WERI-Rb-1 (cell line): Measurements from ENCODE around the gene TMEM132D.

Source experiments
- DNase-seq: peaks from one replicate; pipeline ENCODE4 v3.0.0-alpha.2; 2020
- H3K27ac ChIP-seq: fragments of 250-450 bp; sonication (Bioruptor Pico); 2 replicates; pipeline ENCODE4 v1.5.1; 2020; ENCODE audit warnings: mild to moderate bottlenecking, moderate library complexity
- H3K27me3 ChIP-seq: fragments of 250-450 bp; sonication (Bioruptor Pico); 2 replicates; pipeline ENCODE4 v1.5.1; 2021; ENCODE audit warnings: mild to moderate bottlenecking, low read depth, moderate library complexity; ENCODE audit not compliant: insufficient read depth, severe bottlenecking
- H3K36me3 ChIP-seq: fragments of 250-450 bp; sonication (Bioruptor Pico); 2 replicates; pipeline ENCODE4 v1.5.1; 2020; ENCODE audit warnings: mild to moderate bottlenecking, moderate library complexity
- H3K4me3 ChIP-seq: 2 replicates; pipeline ENCODE4 v1.5.1; 2011; ENCODE audit warnings: low read depth, mild to moderate bottlenecking, control low read depth, low read length
- H3K9me3 ChIP-seq: fragments of 250-450 bp; sonication (Bioruptor Pico); 2 replicates; pipeline ENCODE4 v1.5.1; 2021; ENCODE audit warnings: mild to moderate bottlenecking, moderate library complexity; ENCODE audit not compliant: severe bottlenecking
- CTCF ChIP-seq: IDR thresholded peaks from 2 replicates; pipeline ENCODE4 v1.5.1; 2011; ENCODE audit warnings: low read depth, mild to moderate bottlenecking, control low read depth, inconsistent platforms, low read length

TMEM132D gene

DNA sequence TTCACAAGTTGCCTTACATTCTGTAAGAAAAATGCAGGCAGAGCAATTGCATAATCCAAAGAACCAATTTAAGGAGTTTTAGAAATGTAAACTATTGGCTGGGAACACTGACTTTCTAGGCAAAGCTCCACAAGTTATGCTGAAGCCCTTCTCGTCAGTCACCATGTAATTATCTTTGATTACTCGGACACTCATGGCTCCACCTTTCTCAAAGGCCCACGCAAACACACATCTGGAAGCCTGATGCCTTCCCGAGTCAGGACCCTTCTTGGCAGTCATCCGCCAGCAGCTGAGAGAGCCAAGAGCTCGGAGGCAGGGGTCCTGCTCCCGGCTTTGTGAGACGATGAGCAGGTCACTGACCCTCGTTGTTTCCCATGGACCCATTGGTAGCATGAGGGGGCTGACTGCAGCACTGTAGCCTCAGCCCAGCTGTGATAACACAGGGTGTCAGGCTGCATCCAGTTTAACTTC lies 202.2 kb downstream of the TMEM132D start:
- Histone ChIP-seq H3K27ac (no peak overlapping the region), H3K4me3 (no peak overlapping the region), H3K9me3 (no peaks in the 10 kb centered on the region), H3K27me3 (peaks cover 2% of the 10 kb centered on the region), H3K36me3 (no peaks in the 10 kb centered on the region)
- no peak for DNase-seq
- no peak for TF ChIP-seq CTCF

GRCh38 chr12:129700036-129700435 lies 203.8 kb downstream of the TMEM132D start:
- H3K9me3 ChIP-seq: no peaks in the 10 kb centered on the region
- peaks cover 2% of the 10 kb centered on the region for H3K27me3 ChIP-seq
- H3K27ac ChIP-seq: no peak overlapping the region
- DNase-seq: no peak
- H3K36me3 ChIP-seq: no peaks in the 10 kb centered on the region
- H3K4me3 ChIP-seq: no peak overlapping the region
- TF ChIP-seq CTCF: no peak

DNA sequence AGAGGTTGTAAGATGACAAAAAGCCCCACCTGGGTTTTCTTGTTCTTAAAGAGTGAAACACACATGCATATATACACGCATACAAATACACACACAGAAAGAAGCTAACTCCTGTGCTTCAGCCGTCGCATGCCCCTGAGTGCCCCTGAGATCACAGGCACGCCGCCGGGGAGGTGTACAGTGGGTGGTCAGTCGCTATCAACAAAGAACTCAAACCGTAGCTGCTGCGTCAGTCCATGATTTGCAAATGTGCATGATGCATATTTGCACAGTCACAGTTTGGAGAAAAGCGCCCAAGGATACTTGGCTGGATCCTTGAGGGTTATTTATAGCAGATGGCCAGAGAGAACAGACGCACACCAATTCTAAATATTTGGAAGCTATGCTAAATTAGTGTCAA lies 206.9 kb downstream of the TMEM132D start:
- no peak for DNase-seq
- H3K27ac ChIP-seq: no peak overlapping the region
- peaks cover under 1% of the 10 kb centered on the region for H3K27me3 ChIP-seq
- no peak for TF ChIP-seq CTCF
- no peak overlapping the region for H3K4me3 ChIP-seq
- no peaks in the 10 kb centered on the region for H3K36me3 ChIP-seq
- H3K9me3 ChIP-seq: no peaks in the 10 kb centered on the region

DNA sequence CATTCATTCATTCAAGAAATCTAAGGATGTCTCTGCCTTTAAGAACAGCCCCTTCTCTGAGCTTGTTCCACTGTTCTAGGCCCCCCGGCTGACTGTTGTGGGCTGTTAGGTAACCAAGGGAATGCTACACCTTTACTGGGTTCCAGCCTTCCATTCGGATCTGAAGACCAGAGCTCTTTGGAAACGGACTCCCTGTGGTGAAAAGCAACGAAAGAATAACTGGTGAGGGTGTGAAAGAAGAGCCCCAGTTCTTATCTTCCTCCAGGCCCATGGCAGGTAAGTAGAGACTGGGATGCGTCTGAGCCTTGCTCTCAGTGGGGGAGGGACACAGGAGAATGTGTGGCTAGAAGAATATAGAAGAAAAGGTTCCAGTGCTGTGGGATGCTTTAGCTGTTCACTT lies 207.4 kb downstream of the TMEM132D start:
- H3K9me3 ChIP-seq: no peaks in the 10 kb centered on the region
- H3K36me3 ChIP-seq: no peaks in the 10 kb centered on the region
- H3K4me3 ChIP-seq: no peak overlapping the region
- H3K27me3 ChIP-seq: no peaks in the 10 kb centered on the region
- H3K27ac ChIP-seq: no peak overlapping the region
- no peak for TF ChIP-seq CTCF
- DNase-seq: no peak

- Histone ChIP-seq H3K27ac (no peak overlapping the region), H3K4me3 (no peak overlapping the region), H3K27me3 (no peaks in the 10 kb centered on the region), H3K36me3 (no peaks in the 10 kb centered on the region), H3K9me3 (no peaks in the 10 kb centered on the region)
- TF ChIP-seq CTCF: no peak
- no peak for DNase-seq
These were observed 210.1 kb downstream of the TMEM132D start for GRCh38 chr12:129693731-129694130.

DNA sequence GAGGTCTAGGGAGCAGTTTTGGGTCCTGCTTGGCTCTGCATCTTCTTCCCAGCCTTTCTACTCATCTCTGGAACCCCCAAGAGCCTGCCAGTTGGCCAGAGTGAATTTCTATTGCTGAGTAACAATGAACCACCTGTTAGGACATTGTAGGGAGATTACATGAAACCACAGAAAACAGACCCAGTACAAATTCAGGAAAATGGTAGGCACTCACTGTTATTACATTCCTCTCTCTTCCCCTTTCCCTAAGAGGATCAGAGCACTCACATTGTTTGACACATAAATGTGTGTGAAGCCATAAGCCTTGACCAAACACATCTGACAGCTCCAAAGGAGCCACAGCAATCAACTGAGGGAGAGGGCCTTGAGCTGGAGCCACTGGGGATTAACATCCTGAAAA lies 216.1 kb downstream of the TMEM132D start:
- Histone ChIP-seq H3K27me3 (no peaks in the 10 kb centered on the region), H3K27ac (no peak overlapping the region; the same call in 1 of the 2 replicates), H3K9me3 (no peaks in the 10 kb centered on the region), H3K36me3 (no peaks in the 10 kb centered on the region), H3K4me3 (no peak overlapping the region)
- TF ChIP-seq CTCF: no peak
- peak; percentile 34 for DNase-seq
